Natural killer cell (primary cell): ENCODE data around the gene ADAM11. TPM values are rescaled to one million over a fixed set of nuclear protein-coding genes. Genes with fewer than 3 reads are reported as not detected.
A peak's percentile ranks its signal among the peaks of the same experiment; 100 is the strongest.

Source experiments
- ATAC-seq, 3 donors: fragments of 150-1000 bp in 2 of 3; fragments of 200-7000 bp in 1 of 3; cut with Tn5 transposase; 1 replicate in 1 of 3; 2 replicates in 2 of 3; pipeline ENCODE4 v1.10.0; 2021; ENCODE audit warnings: mild to moderate bottlenecking in 2 of 3, moderate library complexity in 2 of 3
- DNase-seq, 2 donors: peaks; one replicate each; pipeline versions ENCODE4 v3.0.0 to v3.0.0-alpha.2; 2013 to 2021; ENCODE audit warnings: mixed read lengths in 1 of 2
- H3K27ac ChIP-seq: one replicate; pipeline ENCODE4 v1.5.1; 2013; ENCODE audit warnings: mild to moderate bottlenecking, low read length
- H3K27me3 ChIP-seq: one replicate; pipeline ENCODE4 v1.6.1; 2013; ENCODE audit warnings: low read length; ENCODE audit not compliant: control insufficient read depth, insufficient read depth
- H3K36me3 ChIP-seq: one replicate; pipeline ENCODE4 v1.6.1; 2013; ENCODE audit warnings: low read length; ENCODE audit not compliant: control insufficient read depth, insufficient read depth
- H3K4me1 ChIP-seq: one replicate; pipeline ENCODE4 v1.6.1; 2013; ENCODE audit warnings: low read length; ENCODE audit not compliant: control insufficient read depth, insufficient read depth
- H3K4me3 ChIP-seq: one replicate; pipeline ENCODE4 v1.5.1; 2013; ENCODE audit warnings: low read length
- H3K9me3 ChIP-seq: one replicate; pipeline ENCODE4 v1.6.1; 2013; ENCODE audit warnings: low read length; ENCODE audit not compliant: control insufficient read depth, insufficient read depth
- H3K27ac Mint-ChIP-seq, 2 donors: one replicate each; pipeline ENCODE4 v1.8.0; 2022; ENCODE audit warnings: mild to moderate bottlenecking in 2 of 2, mixed read lengths in 2 of 2, moderate library complexity in 1 of 2
- H3K27me3 Mint-ChIP-seq, 2 donors: one replicate each; pipeline ENCODE4 v1.8.0; 2022; ENCODE audit warnings: low read depth in 2 of 2, mixed read lengths in 2 of 2
- H3K36me3 Mint-ChIP-seq: one replicate; pipeline ENCODE4 v1.8.0; 2022; ENCODE audit warnings: mixed read lengths
- H3K4me1 Mint-ChIP-seq, 2 donors: one replicate each; pipeline ENCODE4 v1.8.0; 2022; ENCODE audit warnings: mixed read lengths in 2 of 2
- H3K4me3 Mint-ChIP-seq: one replicate; pipeline ENCODE4 v1.8.0; 2022; ENCODE audit warnings: mild to moderate bottlenecking, moderate library complexity, mixed read lengths
- H3K9me3 Mint-ChIP-seq, 2 donors: one replicate each; pipeline ENCODE4 v1.8.0; 2022; ENCODE audit warnings: mixed read lengths in 2 of 2
- CTCF ChIP-seq: fragments of 200-600 bp; IDR thresholded peaks from one replicate; pipeline ENCODE4 v1.8.0; 2022; ENCODE audit warnings: antibody characterized with exemption
- WGBS: methylation state at CpG from one replicate; pipeline ENCODE4 v1.1.7; 2013; ENCODE audit warnings: missing lambda C conversion rate; ENCODE audit not compliant: insufficient coverage; 5-methylcytosine and 5-hydroxymethylcytosine counted together
- intact Hi-C: fragments of 100-400 bp; cut with micrococcal nuclease; formaldehyde crosslinking; loops from one replicate; pipeline ENCODE4 v1.14.2; 2022
- total RNA-seq, 4 donors: library from RNA; stranded (reverse); fragments of 120-200 nt in 1 of 4; gene quantifications; one replicate each; pipeline versions ENCODE4 v1.2.3 to v1.2.4, GENCODE V29; 2013 to 2022

ADAM11 gene
- total RNA-seq, 3 donors from 2014 or later (not counting 1 experiment from before 2014, with no cell fraction given): 0.18 to 0.28 (median 0.28) TPM

GRCh38 chr17:44779211-44780025 is 20.6 kb downstream of the ADAM11 start:
- Mint-ChIP-seq H3K9me3 (no peaks in the 10 kb centered on the region), H3K27ac (peak overlapping the region in 1 of 2 donors; percentile 68), H3K4me1 (peaks cover 0 to 27% of the 10 kb centered on the region in 2 donors), H3K27me3 (peaks cover 0 to 9% of the 10 kb centered on the region in 2 donors), H3K4me3 (peak overlapping the region; percentile 58), H3K36me3 (no peaks in the 10 kb centered on the region)
- Histone ChIP-seq H3K4me3 (peak overlapping the region; percentile 9), H3K36me3 (no peaks in the 10 kb centered on the region), H3K9me3 (no peaks in the 10 kb centered on the region), H3K27ac (no peak overlapping the region), H3K4me1 (peaks cover 26% of the 10 kb centered on the region), H3K27me3 (peaks cover 2% of the 10 kb centered on the region)
- TF ChIP-seq CTCF: peak; percentile 77
- DNase-seq (peak; percentile 74 to 92), ATAC-seq (peak; percentile 44 to 67 (median 51))
- intact Hi-C loops: loop anchor here (1.0 to 5.0 kb wide), 3 partner anchors 86 to 418 kb away; no protein-coding TSS in a partner anchor
- 23% methylated on average over 36 of the region's 36 CpGs for WGBS

GRCh38 chr17:44780161-44780560 is 21.4 kb downstream of the ADAM11 start:
- no peak for TF ChIP-seq CTCF
- H3K27ac ChIP-seq: no peak overlapping the region
- H3K36me3 Mint-ChIP-seq: no peaks in the 10 kb centered on the region
- H3K36me3 ChIP-seq: no peaks in the 10 kb centered on the region
- DNase-seq (no peak), ATAC-seq (no peak)
- peaks cover 0 to 22% of the 10 kb centered on the region in 2 donors for H3K4me1 Mint-ChIP-seq
- H3K4me1 ChIP-seq: peaks cover 22% of the 10 kb centered on the region
- no peaks in the 10 kb centered on the region for H3K9me3 ChIP-seq
- intact Hi-C loops: no loop called here
- no peak overlapping the region for H3K4me3 ChIP-seq
- peaks cover 2% of the 10 kb centered on the region for H3K27me3 ChIP-seq
- H3K9me3 Mint-ChIP-seq: no peaks in the 10 kb centered on the region
- WGBS: 87% methylated on average over 10 of the region's 12 CpGs
- H3K27ac Mint-ChIP-seq: no peak overlapping the region
- no peak overlapping the region for H3K4me3 Mint-ChIP-seq
- H3K27me3 Mint-ChIP-seq: peaks cover 0 to 9% of the 10 kb centered on the region in 2 donors

- Mint-ChIP-seq H3K4me3 (no peak overlapping the region), H3K27ac (no peak overlapping the region)
Observed at GRCh38 chr17:44780845-44781480, 22.2 kb downstream of the ADAM11 start.

More at GRCh38 chr17:44780845-44781480, 22.2 kb downstream of the ADAM11 start:
- H3K9me3 Mint-ChIP-seq: no peaks in the 10 kb centered on the region
- no peaks in the 10 kb centered on the region for H3K36me3 Mint-ChIP-seq
- Histone ChIP-seq H3K4me1 (peaks cover 16% of the 10 kb centered on the region), H3K9me3 (no peaks in the 10 kb centered on the region), H3K4me3 (no peak overlapping the region), H3K36me3 (no peaks in the 10 kb centered on the region), H3K27me3 (peaks cover 2% of the 10 kb centered on the region), H3K27ac (no peak overlapping the region)
- DNase-seq (no peak), ATAC-seq (no peak)
- TF ChIP-seq CTCF: no peak
- H3K4me1 Mint-ChIP-seq: peaks cover 0 to 14% of the 10 kb centered on the region in 2 donors
- intact Hi-C loops: no loop called here
- 90% methylated on average over 14 of the region's 14 CpGs for WGBS
- peaks cover 0 to 9% of the 10 kb centered on the region in 2 donors for H3K27me3 Mint-ChIP-seq
